ENCODE measurements around the gene SPAAR. TPM values are rescaled to one million over a fixed set of nuclear protein-coding genes. Genes with fewer than 3 reads are reported as not detected.

SPAAR gene
- total and polyA plus RNA-seq, 4 experiments from 2014 or later = not detected

- Histone ChIP-seq H3K4me3 (ENCODE audit: low read length in 2 of 2) (no peak overlapping the region), H3K9me3 (ENCODE audit: control insufficient read depth in 1 of 2, low read length in 2 of 2) (no peaks in the 10 kb centered on the region), H3K27me3 (ENCODE audit: insufficient read depth, low read length) (peaks cover 5% of the 10 kb centered on the region), H3K4me1 (ENCODE audit: insufficient read depth, low read length) (no peaks in the 10 kb centered on the region), H3K36me3 (ENCODE audit: insufficient read depth, low read length) (no peaks in the 10 kb centered on the region), H3K27ac (ENCODE audit: low read depth, low read length) (no peak overlapping the region)
- ChIA-PET CTCF (ENCODE audit: partially characterized antibody) (no interaction called here), POLR2A (ENCODE audit: partially characterized antibody) (no interaction called here)
- intact Hi-C loops (cut with micrococcal nuclease) = no loop called here
- peaks cover 2 to 3% of the 10 kb centered on the region in 2 donors for H3K27me3 Mint-ChIP-seq
- peaks cover 0 to 1% (median 0%) of the 10 kb centered on the region in 8 donors for H3K9me3 Mint-ChIP-seq
- no peak for DNase-seq
- no peaks in the 10 kb centered on the region for H3K36me3 Mint-ChIP-seq
- H3K4me1 Mint-ChIP-seq = no peaks in the 10 kb centered on the region
- H3K4me3 Mint-ChIP-seq = peak overlapping the region in 1 of 8 donors; percentile 26
- H3K27ac Mint-ChIP-seq = no peak overlapping the region
Measured at GRCh38 chr9:35868933-35869332, 40.4 kb upstream of the SPAAR start.

GRCh38 chr9:35869621-35870216 is 39.6 kb upstream of the SPAAR start:
- H3K36me3 ChIP-seq (ENCODE audit: insufficient read depth, low read length) = no peaks in the 10 kb centered on the region
- Mint-ChIP-seq H3K36me3 (no peaks in the 10 kb centered on the region), H3K9me3 (peaks cover 0 to 1% (median 0%) of the 10 kb centered on the region in 8 donors), H3K27ac (no peak overlapping the region), H3K4me1 (no peaks in the 10 kb centered on the region), H3K4me3 (no peak overlapping the region), H3K27me3 (no peaks in the 10 kb centered on the region)
- ChIA-PET CTCF (ENCODE audit: partially characterized antibody) (no interaction called here), POLR2A (ENCODE audit: partially characterized antibody) (no interaction called here)
- no peak for DNase-seq
- no peak overlapping the region for H3K27ac ChIP-seq (ENCODE audit: low read depth, low read length)
- no peaks in the 10 kb centered on the region for H3K27me3 ChIP-seq (ENCODE audit: insufficient read depth, low read length)
- no peak overlapping the region for H3K4me3 ChIP-seq (ENCODE audit: low read length in 2 of 2)
- H3K4me1 ChIP-seq (ENCODE audit: insufficient read depth, low read length) = no peaks in the 10 kb centered on the region
- H3K9me3 ChIP-seq (ENCODE audit: control insufficient read depth in 1 of 2, low read length in 2 of 2) = no peaks in the 10 kb centered on the region
- intact Hi-C loops (cut with micrococcal nuclease) = no loop called here

- Mint-ChIP-seq H3K4me1 (no peaks in the 10 kb centered on the region), H3K9me3 (peaks cover 0 to 1% (median 0%) of the 10 kb centered on the region in 8 donors), H3K4me3 (no peak within 1 kb of the TSS), H3K27me3 (no peaks in the 10 kb centered on the region), H3K27ac (no peak within 1 kb of the TSS), H3K36me3 (no peaks in the 10 kb centered on the region)
- Histone ChIP-seq H3K27ac (ENCODE audit: low read depth, low read length) (no peak within 1 kb of the TSS), H3K9me3 (ENCODE audit: control insufficient read depth in 1 of 2, low read length in 2 of 2) (no peaks in the 10 kb centered on the region), H3K27me3 (ENCODE audit: insufficient read depth, low read length) (no peaks in the 10 kb centered on the region), H3K4me1 (ENCODE audit: insufficient read depth, low read length) (no peaks in the 10 kb centered on the region), H3K4me3 (ENCODE audit: low read length in 2 of 2) (no peak within 1 kb of the TSS), H3K36me3 (ENCODE audit: insufficient read depth, low read length) (no peaks in the 10 kb centered on the region)
- DNase-seq = no peak
- ChIA-PET POLR2A (ENCODE audit: partially characterized antibody) (no interaction called here), CTCF (ENCODE audit: partially characterized antibody) (interaction anchor here (1.2 kb wide), 1 partner anchor 82 kb away, joined by 4 read pairs; no protein-coding TSS in a partner anchor)
- intact Hi-C loops (cut with micrococcal nuclease) = no loop called here
Measured at GRCh38 chr9:35870351-35870923, 38.9 kb upstream of the SPAAR start, which contains the start of gene OR13J1. Gene OR13J1, minus strand, starts transcription at chr9:35870401. Its CDS starts 0 bp downstream, at chr9:35870401.

- Histone ChIP-seq H3K4me3 (ENCODE audit: low read length in 2 of 2) (no peak overlapping the region), H3K36me3 (ENCODE audit: insufficient read depth, low read length) (no peaks in the 10 kb centered on the region), H3K27me3 (ENCODE audit: insufficient read depth, low read length) (no peaks in the 10 kb centered on the region), H3K4me1 (ENCODE audit: insufficient read depth, low read length) (no peaks in the 10 kb centered on the region), H3K27ac (ENCODE audit: low read depth, low read length) (no peak overlapping the region), H3K9me3 (ENCODE audit: control insufficient read depth in 1 of 2, low read length in 2 of 2) (no peaks in the 10 kb centered on the region)
- POLR2A ChIA-PET (ENCODE audit: partially characterized antibody) = no interaction called here
- CTCF ChIA-PET (ENCODE audit: partially characterized antibody) = interaction anchor here (1.2 kb wide), 1 partner anchor 83 kb away, joined by 4 read pairs; no protein-coding TSS in a partner anchor
- H3K27ac Mint-ChIP-seq = no peak overlapping the region
- H3K9me3 Mint-ChIP-seq = peaks cover 0 to 3% (median under 1%) of the 10 kb centered on the region in 8 donors
- no peaks in the 10 kb centered on the region for H3K36me3 Mint-ChIP-seq
- intact Hi-C loops (cut with micrococcal nuclease) = no loop called here
- H3K4me3 Mint-ChIP-seq = no peak overlapping the region
- no peak for DNase-seq
- no peaks in the 10 kb centered on the region for H3K4me1 Mint-ChIP-seq
- no peaks in the 10 kb centered on the region for H3K27me3 Mint-ChIP-seq
Measured at GRCh38 chr9:35871545-35871944, 37.7 kb upstream of the SPAAR start.

GRCh38 chr9:35872505-35872904 is 36.8 kb upstream of the SPAAR start:
- CTCF ChIA-PET (ENCODE audit: partially characterized antibody) = interaction anchor here (0.9 to 1.5 kb wide), 2 partner anchors 10 to 43 kb away, joined by 3 to 4 read pairs; partner anchors contain the start of gene TMEM8B
- Mint-ChIP-seq H3K27me3 (peaks cover 0 to 3% of the 10 kb centered on the region in 2 donors), H3K27ac (no peak overlapping the region), H3K9me3 (peaks cover 0 to 8% (median 4%) of the 10 kb centered on the region in 8 donors), H3K4me1 (no peaks in the 10 kb centered on the region), H3K4me3 (no peak overlapping the region), H3K36me3 (peaks cover 0 to under 1% of the 10 kb centered on the region in 2 donors)
- intact Hi-C loops (cut with micrococcal nuclease) = no loop called here
- Histone ChIP-seq H3K36me3 (ENCODE audit: insufficient read depth, low read length) (no peaks in the 10 kb centered on the region), H3K27me3 (ENCODE audit: insufficient read depth, low read length) (no peaks in the 10 kb centered on the region), H3K27ac (ENCODE audit: low read depth, low read length) (no peak overlapping the region), H3K9me3 (ENCODE audit: control insufficient read depth in 1 of 2, low read length in 2 of 2) (no peaks in the 10 kb centered on the region), H3K4me3 (ENCODE audit: low read length in 2 of 2) (no peak overlapping the region), H3K4me1 (ENCODE audit: insufficient read depth, low read length) (no peaks in the 10 kb centered on the region)
- no peak for DNase-seq
- POLR2A ChIA-PET (ENCODE audit: partially characterized antibody) = no interaction called here

- Mint-ChIP-seq H3K4me1 (no peaks in the 10 kb centered on the region), H3K4me3 (no peak overlapping the region), H3K9me3 (peaks cover 0 to 11% (median 7%) of the 10 kb centered on the region in 8 donors), H3K36me3 (peaks cover 0 to 3% of the 10 kb centered on the region in 2 donors), H3K27me3 (peaks cover 2 to 8% of the 10 kb centered on the region in 2 donors), H3K27ac (no peak overlapping the region)
- H3K9me3 ChIP-seq (ENCODE audit: control insufficient read depth in 1 of 2, low read length in 2 of 2) = no peaks in the 10 kb centered on the region
- intact Hi-C loops (cut with micrococcal nuclease) = loop anchor here (1.0 to 10.0 kb wide), 8 partner anchors 56 to 988 kb away; partner anchors contain the start of genes CD72, SPAG8 and TESK1
- no peaks in the 10 kb centered on the region for H3K4me1 ChIP-seq (ENCODE audit: insufficient read depth, low read length)
- no peak overlapping the region for H3K27ac ChIP-seq (ENCODE audit: low read depth, low read length)
- H3K4me3 ChIP-seq (ENCODE audit: low read length in 2 of 2) = no peak overlapping the region
- ChIA-PET POLR2A (ENCODE audit: partially characterized antibody) (interaction anchor here (0.6 to 1.6 kb wide), 7 partner anchors 9 to 279 kb away, joined by 3 to 7 read pairs (median 4); partner anchors contain the start of genes CREB3, SPAG8 and TLN1), CTCF (ENCODE audit: partially characterized antibody) (interaction anchor here (0.5 to 3.2 kb wide), 48 partner anchors 9 to 947 kb away, joined by 3 to 108 read pairs (median 4); partner anchors contain the start of genes ATOSB, CREB3, FAM221B and HINT2)
- no peaks in the 10 kb centered on the region for H3K36me3 ChIP-seq (ENCODE audit: insufficient read depth, low read length)
- DNase-seq = peak; percentile 70 to 75 (median 71)
- H3K27me3 ChIP-seq (ENCODE audit: insufficient read depth, low read length) = no peaks in the 10 kb centered on the region
Measured at GRCh38 chr9:35882263-35882848, 26.9 kb upstream of the SPAAR start.

- Histone ChIP-seq H3K27me3 (ENCODE audit: insufficient read depth, low read length) (no peaks in the 10 kb centered on the region), H3K9me3 (ENCODE audit: control insufficient read depth in 1 of 2, low read length in 2 of 2) (no peaks in the 10 kb centered on the region), H3K4me1 (ENCODE audit: insufficient read depth, low read length) (no peaks in the 10 kb centered on the region), H3K4me3 (ENCODE audit: low read length in 2 of 2) (no peak overlapping the region), H3K27ac (ENCODE audit: low read depth, low read length) (no peak overlapping the region), H3K36me3 (ENCODE audit: insufficient read depth, low read length) (no peaks in the 10 kb centered on the region)
- H3K27ac Mint-ChIP-seq = no peak overlapping the region
- no peaks in the 10 kb centered on the region for H3K4me1 Mint-ChIP-seq
- H3K27me3 Mint-ChIP-seq = peaks cover 2 to 6% of the 10 kb centered on the region in 2 donors
- intact Hi-C loops (cut with micrococcal nuclease) = loop anchor here (1.0 to 10.0 kb wide), 8 partner anchors 57 to 988 kb away; partner anchors contain the start of genes CD72, SPAG8 and TESK1
- peaks cover 0 to 5% (median 1%) of the 10 kb centered on the region in 8 donors for H3K9me3 Mint-ChIP-seq
- no peak for DNase-seq
- CTCF ChIA-PET (ENCODE audit: partially characterized antibody) = interaction anchor here (0.8 to 3.2 kb wide), 21 partner anchors 9 to 272 kb away, joined by 3 to 108 read pairs (median 5); partner anchors contain the start of genes CREB3, FAM221B, HINT2 and TMEM8B
- POLR2A ChIA-PET (ENCODE audit: partially characterized antibody) = interaction anchor here (1.6 kb wide), 1 partner anchor 147 kb away, joined by 6 read pairs; no protein-coding TSS in a partner anchor
- H3K36me3 Mint-ChIP-seq = peaks cover 0 to 2% of the 10 kb centered on the region in 2 donors
- no peak overlapping the region for H3K4me3 Mint-ChIP-seq
Measured at GRCh38 chr9:35882996-35883395, 26.3 kb upstream of the SPAAR start.

All from CD4-positive, alpha-beta memory T cell (primary cell).